GM21528 (cell line): Measurements from ENCODE around the gene CD63.

ENCODE experiments used
- ATAC-seq: cut with Tn5 transposase; IDR thresholded peaks from one replicate; pipeline ENCODE4 v1.9.1; 2021; ENCODE audit warnings: mild to moderate bottlenecking, moderate library complexity; ENCODE audit not compliant: unreplicated experiment, low FRiP score

The CD63 gene

GRCh38 chr12:55723516-55724225 is 5.1 kb downstream of the CD63 start:
- ATAC-seq: no peak

GRCh38 chr12:55722948-55723347 is 5.9 kb downstream of the CD63 start:
- ATAC-seq: no peak

- ATAC-seq: no peak
These were observed 7.1 kb downstream of the CD63 start for GRCh38 chr12:55721601-55722213.

- ATAC-seq: no peak
These were observed 7.8 kb downstream of the CD63 start for GRCh38 chr12:55720894-55721444.

- no peak for ATAC-seq
These were observed 8.7 kb downstream of the CD63 start, which contains the start of gene RDH5 for GRCh38 chr12:55720071-55720564. RDH5 (plus strand) TSS chr12:55720393; CDS start chr12:55721185, 792 bp downstream.

- no peak for ATAC-seq
These were observed 9.4 kb downstream of the CD63 start for GRCh38 chr12:55719371-55719770.

GRCh38 chr12:55718624-55719275 is 10.1 kb downstream of the CD63 start:
- ATAC-seq: no peak

- ATAC-seq: no peak
These were observed 10.8 kb downstream of the CD63 start for GRCh38 chr12:55718015-55718414.

- no peak for ATAC-seq
These were observed 11.5 kb downstream of the CD63 start for GRCh38 chr12:55717011-55718007.

GRCh38 chr12:55716582-55716957 is 12.2 kb downstream of the CD63 start:
- ATAC-seq: no peak

GRCh38 chr12:55715833-55716581 is 12.8 kb downstream of the CD63 start, which contains the start of gene BLOC1S1:
BLOC1S1 (plus strand) TSS chr12:55716046; CDS start chr12:55716052, 6 bp downstream.
- peak; percentile 96 for ATAC-seq

GRCh38 chr12:55715169-55715764 is 13.5 kb downstream of the CD63 start:
- ATAC-seq: peak; percentile 4

- no peak for ATAC-seq
These were observed 15.1 kb downstream of the CD63 start for GRCh38 chr12:55713721-55714120.

GRCh38 chr12:55712700-55713415 is 16.0 kb downstream of the CD63 start:
- ATAC-seq: no peak

- ATAC-seq: no peak
These were observed 16.8 kb downstream of the CD63 start for GRCh38 chr12:55711786-55712553.

- no peak for ATAC-seq
These were observed 20.0 kb downstream of the CD63 start for GRCh38 chr12:55708695-55709233.
